CD14-positive monocyte (primary cell): ENCODE results near the gene NEK9. TPM values are rescaled to one million over a fixed set of nuclear protein-coding genes. Genes with fewer than 3 reads are reported as not detected.

Experiments
- DNase-seq, 3 donors: peaks; one replicate each; pipeline ENCODE4 v3.0.0-alpha.2; 2011 to 2022
- H2AFZ ChIP-seq: 2 replicates; pipeline ENCODE4 v1.6.0; 2012; ENCODE audit warnings: mild to moderate bottlenecking, low read depth, low read length, inconsistent platforms; ENCODE audit not compliant: insufficient read depth, poor library complexity, severe bottlenecking
- H3K27ac ChIP-seq, 2 donors: 1 replicate in 1 of 2; 2 replicates in 1 of 2; pipeline ENCODE4 v1.5.1; 2012 to 2013; ENCODE audit warnings: low read length in 2 of 2, control low read depth in 1 of 2, inconsistent platforms in 1 of 2, low read depth in 1 of 2, mild to moderate bottlenecking in 1 of 2
- H3K27me3 ChIP-seq, 2 donors: one replicate each; pipeline versions ENCODE4 v1.6.0 to v1.6.1; 2011 to 2013; ENCODE audit warnings: low read length in 2 of 2; ENCODE audit not compliant: control insufficient read depth in 2 of 2, insufficient read depth in 2 of 2
- H3K36me3 ChIP-seq, 2 donors: replicated peaks in 1 of 2; 1 replicate in 1 of 2; 2 replicates in 1 of 2; pipeline versions ENCODE4 v1.5.1 to v1.6.1; 2012 to 2013; ENCODE audit warnings: low read length in 2 of 2, control low read depth in 1 of 2, inconsistent platforms in 1 of 2, mild to moderate bottlenecking in 1 of 2; ENCODE audit not compliant: insufficient read depth in 2 of 2, control insufficient read depth in 1 of 2
- H3K4me1 ChIP-seq, 2 donors: 1 replicate in 1 of 2; 2 replicates in 1 of 2; pipeline versions ENCODE4 v1.5.1 to v1.6.1; 2012 to 2013; ENCODE audit warnings: low read length in 2 of 2, control low read depth in 1 of 2, inconsistent platforms in 1 of 2, mild to moderate bottlenecking in 1 of 2, moderate library complexity in 1 of 2; ENCODE audit not compliant: insufficient read depth in 2 of 2, control insufficient read depth in 1 of 2
- H3K4me2 ChIP-seq: replicated peaks from 2 replicates; pipeline ENCODE3; 2012; ENCODE audit warnings: low read length, moderate library complexity, mild to moderate bottlenecking; ENCODE audit not compliant: poor library complexity, severe bottlenecking; ENCODE audit errors: extremely low read depth
- H3K4me3 ChIP-seq, 3 experiments: fragments of 200-600 bp in 1 of 3; sonication (generic) in 1 of 3; replicated peaks in 1 of 3; 1 replicate in 2 of 3; 2 replicates in 1 of 3; pipeline ENCODE4 v1.5.1; 2011 to 2013; ENCODE audit warnings: low read length in 3 of 3, mild to moderate bottlenecking in 3 of 3, control low read depth in 2 of 3, low read depth in 2 of 3, inconsistent platforms in 1 of 3, moderate library complexity in 1 of 3
- H3K79me2 ChIP-seq: 2 replicates; pipeline ENCODE4 v1.6.0; 2012; ENCODE audit warnings: mild to moderate bottlenecking, control low read depth, inconsistent platforms, low read length, moderate library complexity; ENCODE audit not compliant: insufficient read depth
- H3K9ac ChIP-seq: 2 replicates; pipeline ENCODE4 v1.6.0; 2017; ENCODE audit warnings: low read length, mild to moderate bottlenecking; ENCODE audit not compliant: insufficient read depth, poor library complexity, severe bottlenecking
- H3K9me3 ChIP-seq, 2 donors: replicated peaks in 1 of 2; 1 replicate in 1 of 2; 2 replicates in 1 of 2; pipeline versions ENCODE4 v1.5.1 to v1.6.1; 2012 to 2013; ENCODE audit warnings: low read length in 2 of 2, control low read depth in 1 of 2; ENCODE audit not compliant: control insufficient read depth in 1 of 2, insufficient read depth in 1 of 2
- H4K20me1 ChIP-seq: 2 replicates; pipeline ENCODE4 v1.6.0; 2012; ENCODE audit warnings: mild to moderate bottlenecking, low read length, control low read depth, moderate library complexity; ENCODE audit not compliant: insufficient read depth
- H3K27ac Mint-ChIP-seq, 7 donors: one replicate each; pipeline ENCODE4 v1.8.0; 2020; ENCODE audit warnings: mild to moderate bottlenecking in 7 of 7, mixed read lengths in 7 of 7, moderate library complexity in 6 of 7, inconsistent platforms in 2 of 7
- H3K27me3 Mint-ChIP-seq, 3 donors: one replicate each; pipeline ENCODE4 v1.8.0; 2021 to 2022; ENCODE audit warnings: low read depth in 3 of 3, mild to moderate bottlenecking in 3 of 3, mixed read lengths in 3 of 3, moderate library complexity in 3 of 3, inconsistent platforms in 1 of 3
- H3K36me3 Mint-ChIP-seq, 2 donors: one replicate each; pipeline ENCODE4 v1.8.0; 2020; ENCODE audit warnings: mixed read lengths in 2 of 2, inconsistent platforms in 1 of 2, mild to moderate bottlenecking in 1 of 2
- H3K4me1 Mint-ChIP-seq: one replicate; pipeline ENCODE4 v1.8.0; 2020; ENCODE audit warnings: mild to moderate bottlenecking, mixed read lengths
- H3K4me3 Mint-ChIP-seq, 2 donors: one replicate each; pipeline ENCODE4 v1.8.0; 2020; ENCODE audit warnings: mild to moderate bottlenecking in 2 of 2, mixed read lengths in 2 of 2, moderate library complexity in 1 of 2
- H3K9me3 Mint-ChIP-seq, 7 donors: one replicate each; pipeline ENCODE4 v1.8.0; 2020 to 2022; ENCODE audit warnings: mixed read lengths in 7 of 7, mild to moderate bottlenecking in 6 of 7, moderate library complexity in 6 of 7, inconsistent platforms in 2 of 7
- WGBS: methylation state at CpG from one replicate; pipeline ENCODE4 v1.1.5; 2013; ENCODE audit warnings: missing lambda C conversion rate; ENCODE audit not compliant: insufficient coverage; 5-methylcytosine and 5-hydroxymethylcytosine counted together
- intact Hi-C, 2 donors: fragments of 100-400 bp; cut with micrococcal nuclease; formaldehyde crosslinking; loops; one replicate each; pipeline versions ENCODE4 v1.15.0 to v1.15.1; 2023
- polyA plus RNA-seq, 3 donors: library from polyadenylated mRNA; depleted of rRNA in 1 of 3; unstranded in 2 of 3; stranded (reverse) in 1 of 3; fragments of 300-500 nt in 2 of 3; fragments of >200 nt in 1 of 3; fragmentation: Illumina TruSeq in 2 of 3; gene quantifications; 1 replicate in 2 of 3; 2 replicates in 1 of 3; pipeline ENCODE4 v1.2.3, GENCODE V29; 2012 to 2021
- TF ChIP-seq, protein P1 (sequence below): fragments of 200-600 bp; IDR thresholded peaks from one replicate; pipeline ENCODE4 v1.8.0; 2022; ENCODE audit warnings: antibody characterized with exemption, mild to moderate bottlenecking

NEK9 gene
- polyA plus RNA-seq, 3 donors, result 8.9 to 27.8 (median 10.1) TPM

DNA sequence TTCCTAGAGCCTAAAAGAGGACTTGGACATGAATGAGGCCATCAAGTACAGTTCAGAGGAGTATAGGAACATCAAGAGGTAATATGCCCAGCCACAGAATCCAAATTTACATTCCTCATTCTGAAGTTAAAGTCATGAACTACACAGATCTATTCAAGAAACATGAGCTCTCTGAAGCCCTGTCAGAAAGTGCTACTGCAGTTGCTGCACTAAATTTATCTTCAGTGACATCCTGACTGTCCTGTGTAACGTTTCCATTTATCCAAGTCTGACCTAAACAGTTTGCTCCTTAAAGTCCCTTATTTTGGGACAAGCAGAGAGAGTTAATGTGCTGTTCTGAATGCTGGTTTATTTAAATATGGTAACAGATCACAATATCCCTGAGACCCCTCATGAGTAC is 28.2 kb downstream of the NEK9 start:
- WGBS, result no CpG with 5 or more reads among the region's 1 CpG
- Mint-ChIP-seq H3K9me3 (no peaks in the 10 kb centered on the region), H3K36me3 (peaks cover 84 to 97% of the 10 kb centered on the region in 2 donors), H3K27me3 (no peaks in the 10 kb centered on the region), H3K27ac (no peak overlapping the region), H3K4me3 (no peak overlapping the region), H3K4me1 (no peaks in the 10 kb centered on the region)
- no peak overlapping the region for H2AFZ ChIP-seq
- H3K4me3 ChIP-seq, result no peak overlapping the region
- peaks cover 87 to 100% of the 10 kb centered on the region in 2 donors for H3K36me3 ChIP-seq
- no peaks in the 10 kb centered on the region for H3K27me3 ChIP-seq
- TF ChIP-seq, protein P1, sequence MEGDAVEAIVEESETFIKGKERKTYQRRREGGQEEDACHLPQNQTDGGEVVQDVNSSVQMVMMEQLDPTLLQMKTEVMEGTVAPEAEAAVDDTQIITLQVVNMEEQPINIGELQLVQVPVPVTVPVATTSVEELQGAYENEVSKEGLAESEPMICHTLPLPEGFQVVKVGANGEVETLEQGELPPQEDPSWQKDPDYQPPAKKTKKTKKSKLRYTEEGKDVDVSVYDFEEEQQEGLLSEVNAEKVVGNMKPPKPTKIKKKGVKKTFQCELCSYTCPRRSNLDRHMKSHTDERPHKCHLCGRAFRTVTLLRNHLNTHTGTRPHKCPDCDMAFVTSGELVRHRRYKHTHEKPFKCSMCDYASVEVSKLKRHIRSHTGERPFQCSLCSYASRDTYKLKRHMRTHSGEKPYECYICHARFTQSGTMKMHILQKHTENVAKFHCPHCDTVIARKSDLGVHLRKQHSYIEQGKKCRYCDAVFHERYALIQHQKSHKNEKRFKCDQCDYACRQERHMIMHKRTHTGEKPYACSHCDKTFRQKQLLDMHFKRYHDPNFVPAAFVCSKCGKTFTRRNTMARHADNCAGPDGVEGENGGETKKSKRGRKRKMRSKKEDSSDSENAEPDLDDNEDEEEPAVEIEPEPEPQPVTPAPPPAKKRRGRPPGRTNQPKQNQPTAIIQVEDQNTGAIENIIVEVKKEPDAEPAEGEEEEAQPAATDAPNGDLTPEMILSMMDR, result no peak
- no peak overlapping the region for H3K4me2 ChIP-seq
- no peak overlapping the region for H3K9ac ChIP-seq
- no peaks in the 10 kb centered on the region for H3K9me3 ChIP-seq
- no peaks in the 10 kb centered on the region for H4K20me1 ChIP-seq
- no peak overlapping the region for H3K27ac ChIP-seq
- no peaks in the 10 kb centered on the region for H3K79me2 ChIP-seq
- H3K4me1 ChIP-seq, result no peaks in the 10 kb centered on the region
- no peak for DNase-seq
- intact Hi-C loops, result no loop called here

DNA sequence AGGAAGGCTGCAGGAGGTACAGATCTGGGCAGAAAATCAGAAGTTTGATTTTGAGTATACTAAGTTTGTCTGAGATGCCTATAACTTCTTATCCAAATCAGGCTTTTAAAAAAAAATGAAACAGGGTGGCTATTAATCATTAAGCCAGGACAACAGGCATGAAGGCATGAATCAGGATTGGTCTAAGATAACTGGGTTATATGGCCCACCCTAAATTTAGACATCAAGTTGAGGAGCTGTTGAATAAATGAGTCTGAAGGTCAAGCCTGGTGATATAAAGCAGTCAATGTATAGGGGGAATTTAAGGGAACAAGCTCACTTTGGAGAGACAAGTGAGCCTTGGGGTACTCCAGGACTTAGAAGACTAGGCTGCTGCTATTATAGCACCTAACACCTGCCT is 28.6 kb downstream of the NEK9 start:
- no peak overlapping the region for H3K27ac Mint-ChIP-seq
- H3K9me3 Mint-ChIP-seq, result no peaks in the 10 kb centered on the region
- no peak overlapping the region for H3K27ac ChIP-seq
- no peak for DNase-seq
- no peak overlapping the region for H3K4me3 Mint-ChIP-seq
- H3K79me2 ChIP-seq, result no peaks in the 10 kb centered on the region
- no peaks in the 10 kb centered on the region for H3K27me3 ChIP-seq
- no peaks in the 10 kb centered on the region for H4K20me1 ChIP-seq
- peaks cover 87 to 99% of the 10 kb centered on the region in 2 donors for H3K36me3 ChIP-seq
- no peak overlapping the region for H2AFZ ChIP-seq
- H3K4me1 ChIP-seq, result no peaks in the 10 kb centered on the region
- H3K4me3 ChIP-seq, result no peak overlapping the region
- peaks cover 82 to 98% of the 10 kb centered on the region in 2 donors for H3K36me3 Mint-ChIP-seq
- H3K9ac ChIP-seq, result no peak overlapping the region
- TF ChIP-seq, protein P1, result no peak
- H3K9me3 ChIP-seq, result no peaks in the 10 kb centered on the region
- no peak overlapping the region for H3K4me2 ChIP-seq
- intact Hi-C loops, result no loop called here
- no peaks in the 10 kb centered on the region for H3K4me1 Mint-ChIP-seq
- no peaks in the 10 kb centered on the region for H3K27me3 Mint-ChIP-seq
